K562 (cell line): ENCODE measurements around the gene TNIK. TPM values are rescaled to one million over a fixed set of nuclear protein-coding genes. Genes with fewer than 3 reads are reported as not detected.

Source experiments
- ATAC-seq: fragments of 200-7000 bp; cut with Tn5 transposase; 3 replicates; pipeline ENCODE4 v1.9.1; 2020; ENCODE audit warnings: moderate library complexity
- BruUV-seq: library from RNA; stranded (reverse); fragments of 400-500 nt; replicated peaks from 2 replicates; lab custom pipeline; 2021; lab: Mats Ljungman, UMichigan
- CTCF ChIA-PET: fragments of 300-600 bp; formaldehyde crosslinking; extraction: SDS; loops from one replicate; lab custom pipeline; 2021; ENCODE audit warnings: low intra/inter-chr PET ratio; lab: Yijun Ruan, JAX
- POLR2A ChIA-PET: fragments of 300-600, 350-650 bp; sonication (Branson Sonifier 250); formaldehyde crosslinking; extraction: SDS; loops from one replicate; lab custom pipeline; 2021; ENCODE audit warnings: antibody characterized with exemption, inconsistent platforms; lab: Yijun Ruan, JAX
- DNase-seq, 4 experiments: peaks; one replicate each; pipeline versions ENCODE4 v3.0.0 to v3.0.0-alpha.2; 2011 to 2018; ENCODE audit warnings: low spot score in 3 of 4, mixed read lengths in 3 of 4; ENCODE audit errors: extremely low read depth in 1 of 4
- FAIRE-seq: peaks from 2 replicates; lab custom pipeline; 2011; peaks lifted over from hg19 to GRCh38; lab: Jason Lieb, UNC
- H2AFZ ChIP-seq: 2 replicates; pipeline ENCODE4 v1.6.0; 2011; ENCODE audit warnings: low read depth, low read length, control low read depth, inconsistent platforms
- H3K27ac ChIP-seq: fragments of 200-600 bp; 3 replicates; pipeline ENCODE4 v1.8.0; 2011; ENCODE audit warnings: low read depth, mild to moderate bottlenecking, control low read depth, inconsistent platforms, low read length, moderate library complexity, mixed read lengths; ENCODE audit errors: extremely low read depth
- H3K27me3 ChIP-seq, 2 experiments: fragments of 300-600 bp in 1 of 2; 2 replicates in 1 of 2; 3 replicates in 1 of 2; pipeline versions ENCODE4 v1.6.0 to v1.8.0; 2011; ENCODE audit warnings: inconsistent platforms in 2 of 2, low read length in 2 of 2, mild to moderate bottlenecking in 1 of 2, mixed read lengths in 1 of 2, moderate library complexity in 1 of 2; ENCODE audit not compliant: control insufficient read depth in 2 of 2, insufficient read depth in 2 of 2
- H3K36me3 ChIP-seq: fragments of 300-600 bp; 3 replicates; pipeline ENCODE4 v1.8.0; 2011; ENCODE audit warnings: mild to moderate bottlenecking, low read length, inconsistent platforms; ENCODE audit not compliant: control insufficient read depth, insufficient read depth
- H3K4me1 ChIP-seq, 2 experiments: fragments of 200-600 bp in 1 of 2; replicated peaks in 1 of 2; 2 replicates in 1 of 2; 3 replicates in 1 of 2; pipeline versions ENCODE4 v1.5.1 to v1.8.0; 2011; ENCODE audit warnings: inconsistent platforms in 2 of 2, low read length in 2 of 2, mild to moderate bottlenecking in 1 of 2, mixed read lengths in 1 of 2, moderate library complexity in 1 of 2; ENCODE audit not compliant: control insufficient read depth in 2 of 2, insufficient read depth in 2 of 2
- H3K4me2 ChIP-seq: 2 replicates; pipeline ENCODE4 v1.6.1; 2011; ENCODE audit warnings: low read length, control low read depth, inconsistent platforms, mixed read lengths; ENCODE audit not compliant: insufficient read depth
- H3K4me3 ChIP-seq: fragments of 200-600 bp; sonication (generic), shearing (Covaris generic); 2 replicates; pipeline ENCODE4 v1.5.1; 2016; ENCODE audit warnings: control low read depth, inconsistent platforms
- H3K79me2 ChIP-seq: fragments of 200-600 bp; 3 replicates; pipeline ENCODE4 v1.8.0; 2011; ENCODE audit warnings: low read length, inconsistent platforms; ENCODE audit not compliant: control insufficient read depth, insufficient read depth
- H3K9ac ChIP-seq, 2 experiments: 2 replicates each; pipeline versions ENCODE4 v1.6.0 to v1.6.1; 2011; ENCODE audit warnings: low read depth in 2 of 2, low read length in 2 of 2, control low read depth in 1 of 2, inconsistent platforms in 1 of 2, mild to moderate bottlenecking in 1 of 2, mixed read lengths in 1 of 2; ENCODE audit not compliant: insufficient read depth in 1 of 2
- H3K9me1 ChIP-seq: one replicate; pipeline ENCODE4 v1.6.0; 2011; ENCODE audit warnings: inconsistent platforms, mild to moderate bottlenecking, low read length, moderate library complexity; ENCODE audit not compliant: control insufficient read depth, insufficient read depth
- H3K9me3 ChIP-seq: replicated peaks from 2 replicates; pipeline ENCODE4 v1.5.1; 2011; ENCODE audit warnings: low read depth, low read length, inconsistent platforms; ENCODE audit not compliant: control insufficient read depth, insufficient read depth
- H4K20me1 ChIP-seq: replicated peaks from 2 replicates; pipeline ENCODE4 v1.6.1; 2011; ENCODE audit warnings: low read length, inconsistent platforms, mixed read lengths; ENCODE audit not compliant: control insufficient read depth, insufficient read depth
- DIDO1 ChIP-seq: fragments of 450-650 bp; IDR thresholded peaks from 2 replicates; pipeline ENCODE4 v1.6.1; 2016; ENCODE audit warnings: low read depth, missing biosample characterization, missing genetic modification characterization
- ELF2 ChIP-seq: fragments of 250-450 bp; sonication (Bioruptor Pico); IDR thresholded peaks from 2 replicates; pipeline ENCODE4 v1.5.0; 2021; ENCODE audit warnings: mild to moderate bottlenecking
- JUNB ChIP-seq: fragments of 450-650 bp; formaldehyde crosslinking; conservative IDR thresholded peaks from 2 replicates; pipeline ENCODE4 v1.4.0; 2020; ENCODE audit warnings: mild to moderate bottlenecking
- NFIC ChIP-seq: fragments of 450-650 bp; IDR thresholded peaks from 2 replicates; pipeline ENCODE4 v1.6.1; 2017; ENCODE audit warnings: mild to moderate bottlenecking, inconsistent platforms
- RAD51 ChIP-seq: fragments of 450-650 bp; IDR thresholded peaks from 2 replicates; pipeline ENCODE4 v1.7.1; 2016; ENCODE audit warnings: low read depth, mild to moderate bottlenecking, borderline replicate concordance
- ZNF518B ChIP-seq: fragments of 250-450 bp; sonication (Bioruptor Pico); IDR thresholded peaks from 2 replicates; pipeline ENCODE4 v1.5.0; 2021; ENCODE audit warnings: mild to moderate bottlenecking, moderate library complexity
- WGBS: fragments of 100-300 bp; shearing (Covaris generic); methylation state at CpG from one replicate; pipeline ENCODE4 v1.1.6; 2016; ENCODE audit warnings: low coverage, mixed read lengths; ENCODE audit not compliant: insufficient coverage; ENCODE audit errors: missing lambda C conversion rate; 5-methylcytosine and 5-hydroxymethylcytosine counted together
- in situ Hi-C: fragments of 300-500 bp; cut with MboI; formaldehyde crosslinking; loops from 4 replicates; pipeline ENCODE4 v1.15.0; 2018; ENCODE audit warnings: inconsistent platforms, mixed read lengths
- intact Hi-C: fragments of 100-400 bp; cut with micrococcal nuclease; formaldehyde crosslinking; loops from 2 replicates; pipeline ENCODE4 v1.14.2; 2022
- polyA plus RNA-seq, 8 experiments: library from polyadenylated mRNA; depleted of rRNA in 4 of 8; stranded (reverse) in 5 of 8; unstranded in 3 of 8; fragments of >200 nt; fragmentation: Nextera tagmentation in 2 of 8; fragmentation: Illumina TruSeq in 1 of 8; extraction: Ambion mirVana in 2 of 8; extraction: Trizol in 1 of 8; gene quantifications; 2 replicates each; pipeline versions ENCODE4 v1.2.1 to v1.2.3, GENCODE V29; 2011 to 2014; ENCODE audit warnings: inconsistent platforms in 1 of 8, missing spikeins in 1 of 8
- total RNA-seq, 7 experiments: library from RNA; depleted of rRNA in 6 of 7; stranded (reverse); fragments of >200 nt in 6 of 7; fragmentation: Illumina TruSeq in 2 of 7; extraction: Trizol in 2 of 7; gene quantifications; 2 replicates each; pipeline versions ENCODE4 v1.2.1 to v1.2.3, GENCODE V29; 2011 to 2021; ENCODE audit warnings: low replicate concordance in 1 of 7
- TF ChIP-seq, protein P1 (sequence below): fragments of 250-450 bp; sonication (Bioruptor Pico); IDR thresholded peaks from 2 replicates; pipeline ENCODE4 v1.5.0; 2021

TNIK gene
- total and polyA plus RNA-seq, 9 of the 15 experiments (the other 6 are each of a cell fraction or from before 2014, with no cell fraction given): 6.6 to 39.0 (median 24.7) TPM

- Histone ChIP-seq H3K27me3 (no peaks in the 10 kb centered on the region), H3K36me3 (peaks cover 35% of the 10 kb centered on the region; the same call in 2 of the 3 replicates), H3K4me1 (no peaks in the 10 kb centered on the region), H4K20me1 (no peaks in the 10 kb centered on the region), H3K9me1 (no peaks in the 10 kb centered on the region), H3K4me3 (no peak overlapping the region), H2AFZ (no peak overlapping the region), H3K9ac (no peak overlapping the region), H3K27ac (no peak overlapping the region), H3K79me2 (no peaks in the 10 kb centered on the region), H3K9me3 (no peaks in the 10 kb centered on the region), H3K4me2 (no peak overlapping the region)
- ATAC-seq (no peak), FAIRE-seq (no peak), DNase-seq (no peak)
- in situ Hi-C loops: no loop called here
- TF ChIP-seq JUNB (CRISPR knock-in tag): no peak
- TF ChIP-seq NFIC: no peak
- no peak for TF ChIP-seq DIDO1 (tag)
- TF ChIP-seq ZNF518B: no peak
- TF ChIP-seq ELF2 (CRISPR knock-in tag): no peak
- TF ChIP-seq, protein P1, sequence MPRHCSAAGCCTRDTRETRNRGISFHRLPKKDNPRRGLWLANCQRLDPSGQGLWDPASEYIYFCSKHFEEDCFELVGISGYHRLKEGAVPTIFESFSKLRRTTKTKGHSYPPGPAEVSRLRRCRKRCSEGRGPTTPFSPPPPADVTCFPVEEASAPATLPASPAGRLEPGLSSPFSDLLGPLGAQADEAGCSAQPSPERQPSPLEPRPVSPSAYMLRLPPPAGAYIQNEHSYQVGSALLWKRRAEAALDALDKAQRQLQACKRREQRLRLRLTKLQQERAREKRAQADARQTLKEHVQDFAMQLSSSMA (CRISPR knock-in tag): no peak
- TF ChIP-seq RAD51: no peak
- CTCF ChIA-PET: no interaction called here
- no TSS peak for BruUV-seq
- POLR2A ChIA-PET: no interaction called here
- intact Hi-C loops: no loop called here
- 52% methylated on average over 3 of the region's 3 CpGs for WGBS
Observed at GRCh38 chr3:171068658-171069057, 391.5 kb downstream of the TNIK start.
